Lung (tissue), 12 donors: ENCODE measurements around the gene OGFR. TPM values are rescaled to one million over a fixed set of nuclear protein-coding genes. Genes with fewer than 3 reads are reported as not detected.

Experiments
- ATAC-seq: fragments of 200-7000 bp; cut with Tn5 transposase; one replicate; pipeline ENCODE4 v1.9.1; 2020; ENCODE audit warnings: moderate number of reproducible peaks; ENCODE audit not compliant: insufficient read depth, low FRiP score
- DNase-seq, 3 donors: peaks; one replicate each; pipeline ENCODE4 v3.0.0-alpha.2; 2013 to 2017
- H3K27ac ChIP-seq, 2 donors: one replicate each; pipeline ENCODE4 v1.5.1; 2013; ENCODE audit warnings: mild to moderate bottlenecking in 2 of 2, moderate library complexity in 2 of 2, control low read depth in 1 of 2, inconsistent platforms in 1 of 2, low read depth in 1 of 2, low read length in 1 of 2
- H3K27me3 ChIP-seq, 3 donors: one replicate each; pipeline ENCODE4 v1.5.1; 2013; ENCODE audit warnings: low read length in 2 of 3; ENCODE audit not compliant: control insufficient read depth in 3 of 3, insufficient read depth in 3 of 3
- H3K36me3 ChIP-seq, 4 donors: one replicate each; pipeline ENCODE4 v1.5.1; 2013; ENCODE audit warnings: low read length in 4 of 4, mild to moderate bottlenecking in 1 of 4, moderate library complexity in 1 of 4; ENCODE audit not compliant: control insufficient read depth in 4 of 4, insufficient read depth in 4 of 4
- H3K4me1 ChIP-seq, 5 donors: one replicate each; pipeline ENCODE4 v1.5.1; 2013; ENCODE audit warnings: low read length in 5 of 5, mild to moderate bottlenecking in 2 of 5, moderate library complexity in 1 of 5; ENCODE audit not compliant: control insufficient read depth in 5 of 5, insufficient read depth in 5 of 5
- H3K4me3 ChIP-seq: one replicate; pipeline ENCODE4 v1.5.1; 2013; ENCODE audit warnings: mild to moderate bottlenecking, control low read depth, moderate library complexity
- H3K9ac ChIP-seq, 2 donors: one replicate each; pipeline ENCODE4 v1.5.1; 2013; ENCODE audit warnings: low read length in 2 of 2, control low read depth in 1 of 2; ENCODE audit not compliant: insufficient read depth in 1 of 2
- H3K9me3 ChIP-seq, 4 donors: one replicate each; pipeline ENCODE4 v1.5.1; 2013; ENCODE audit warnings: low read length in 3 of 4, mild to moderate bottlenecking in 1 of 4, moderate library complexity in 1 of 4; ENCODE audit not compliant: control insufficient read depth in 4 of 4, insufficient read depth in 3 of 4
- CTCF ChIP-seq: IDR thresholded peaks from 2 replicates; pipeline ENCODE4 v1.5.1; 2012; ENCODE audit warnings: mild to moderate bottlenecking; ENCODE audit errors: control extremely low read depth, extremely low read depth
- WGBS, 2 donors: extraction: QIAGEN DNeasy Blood & Tissue Kit; methylation state at CpG; one replicate each; pipeline ENCODE4 v1.1.7; 2013; 5-methylcytosine and 5-hydroxymethylcytosine counted together
- polyA plus RNA-seq, 2 donors: library from polyadenylated mRNA; stranded (reverse); fragments of 200-250 nt; gene quantifications; one replicate each; pipeline ENCODE4 v1.2.1, GENCODE V29; 2013
- total RNA-seq, 2 donors: library from RNA; depleted of rRNA in 1 of 2; stranded (reverse); fragments of >200 nt in 1 of 2; gene quantifications; one replicate each; pipeline ENCODE4 v1.2.1, GENCODE V29; 2014 to 2021
- donor health status: control.
- donor health status: control.
- donor health status: Bipolar disorder and iron deficiency.
- donor health status: healthy.
- donor health status: DM: yes; HTN: yes; CAD: no.

The OGFR gene
- total and polyA plus RNA-seq, 4 donors = 38.0 to 73.1 (median 63.9) TPM

GRCh38 chr20:62772103-62772611 is 32.5 kb upstream of the OGFR start:
- Histone ChIP-seq H3K4me1 (peaks cover 0 to 28% (median 7%) of the 10 kb centered on the region in 5 donors), H3K27ac (no peak overlapping the region), H3K4me3 (no peak overlapping the region), H3K27me3 (no peaks in the 10 kb centered on the region), H3K9me3 (no peaks in the 10 kb centered on the region), H3K9ac (no peak overlapping the region), H3K36me3 (no peaks in the 10 kb centered on the region)
- no peak for TF ChIP-seq CTCF
- no peak for DNase-seq
- 91 to 96% methylated on average over 23 of the region's 23 CpGs for WGBS, 2 donors
- no peak for ATAC-seq

GRCh38 chr20:62772619-62772989 is 32.0 kb upstream of the OGFR start:
- Histone ChIP-seq H3K36me3 (no peaks in the 10 kb centered on the region), H3K27me3 (no peaks in the 10 kb centered on the region), H3K9me3 (no peaks in the 10 kb centered on the region), H3K9ac (no peak overlapping the region), H3K4me1 (peaks cover 0 to 26% (median 7%) of the 10 kb centered on the region in 5 donors), H3K27ac (no peak overlapping the region), H3K4me3 (no peak overlapping the region)
- 65 to 72% methylated on average over 11 of the region's 11 CpGs for WGBS, 2 donors
- DNase-seq (no peak), ATAC-seq (no peak)
- TF ChIP-seq CTCF = no peak

- DNase-seq = peak in 2 of 3 donors; percentile 34 to 42
- ATAC-seq = no peak
- Histone ChIP-seq H3K9me3 (no peaks in the 10 kb centered on the region), H3K36me3 (no peaks in the 10 kb centered on the region), H3K4me3 (no peak overlapping the region), H3K27me3 (no peaks in the 10 kb centered on the region), H3K27ac (no peak overlapping the region), H3K9ac (no peak overlapping the region), H3K4me1 (peaks cover 0 to 21% (median 7%) of the 10 kb centered on the region in 5 donors)
- 35 to 50% methylated on average over 19 of the region's 19 CpGs for WGBS, 2 donors
- no peak for TF ChIP-seq CTCF
These were observed 31.4 kb upstream of the OGFR start for GRCh38 chr20:62772990-62773844.
